Embryonic facial prominence (tissue), 1 donor: Measurements from ENCODE around the gene OTOS.

ENCODE experiments used
- DNase-seq: peaks from one replicate; pipeline ENCODE4 v3.0.0-alpha.2; 2016; ENCODE audit errors: extremely low spot score

OTOS gene

DNA sequence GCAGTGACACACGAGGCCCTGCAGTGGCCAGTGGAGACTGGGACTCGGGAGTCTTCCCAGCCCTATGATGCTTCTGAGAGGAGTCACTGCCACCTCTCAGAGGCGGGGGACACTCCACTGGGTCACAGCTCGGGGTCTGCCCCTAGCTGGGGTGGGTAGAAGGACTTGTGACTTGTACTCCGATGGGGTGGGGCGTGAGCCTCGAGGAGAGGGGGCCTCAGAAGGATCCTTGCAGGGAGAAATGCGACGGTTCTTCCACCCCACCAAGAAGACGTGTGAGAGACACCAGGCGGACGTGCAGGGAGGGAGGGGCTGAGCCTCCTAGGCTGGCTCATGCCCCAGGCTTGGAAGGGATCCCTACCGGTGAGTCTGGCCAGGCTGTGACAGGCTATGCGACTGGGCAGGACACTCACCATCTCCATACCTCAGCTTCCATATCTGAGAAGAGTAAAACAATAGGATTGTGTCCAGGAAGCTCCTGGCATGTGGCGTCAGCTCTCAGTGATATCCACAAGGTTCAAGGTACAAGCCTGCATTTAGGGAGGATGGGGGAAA lies 11.1 kb upstream of the OTOS start:
- DNase-seq, result no peak

- DNase-seq, result no peak
These were observed 9.7 kb upstream of the OTOS start for GRCh38 chr2:240149943-240150784.

GRCh38 chr2:240147911-240148587 lies 7.6 kb upstream of the OTOS start:
- no peak for DNase-seq

DNA sequence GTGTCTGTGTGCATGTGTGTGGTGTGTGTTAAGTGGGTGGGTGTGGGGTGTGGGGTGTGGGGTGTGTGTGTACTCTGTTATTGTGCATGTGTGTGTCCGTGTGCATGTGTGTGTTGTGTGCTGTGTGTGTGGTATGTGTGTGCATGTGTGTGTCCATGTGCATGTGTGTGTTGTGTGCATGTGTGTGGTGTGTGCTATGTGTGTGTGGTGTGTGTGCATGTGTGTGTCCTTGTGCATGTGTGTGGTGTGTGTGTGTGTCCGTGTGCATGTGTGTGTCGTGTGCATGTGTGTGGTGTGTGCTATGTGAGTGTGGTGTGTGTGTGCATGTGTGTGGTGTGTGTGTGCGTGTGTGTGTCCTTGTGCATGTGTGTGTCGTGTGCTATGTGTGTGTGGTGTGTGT lies 6.9 kb upstream of the OTOS start:
- DNase-seq, result no peak

DNA sequence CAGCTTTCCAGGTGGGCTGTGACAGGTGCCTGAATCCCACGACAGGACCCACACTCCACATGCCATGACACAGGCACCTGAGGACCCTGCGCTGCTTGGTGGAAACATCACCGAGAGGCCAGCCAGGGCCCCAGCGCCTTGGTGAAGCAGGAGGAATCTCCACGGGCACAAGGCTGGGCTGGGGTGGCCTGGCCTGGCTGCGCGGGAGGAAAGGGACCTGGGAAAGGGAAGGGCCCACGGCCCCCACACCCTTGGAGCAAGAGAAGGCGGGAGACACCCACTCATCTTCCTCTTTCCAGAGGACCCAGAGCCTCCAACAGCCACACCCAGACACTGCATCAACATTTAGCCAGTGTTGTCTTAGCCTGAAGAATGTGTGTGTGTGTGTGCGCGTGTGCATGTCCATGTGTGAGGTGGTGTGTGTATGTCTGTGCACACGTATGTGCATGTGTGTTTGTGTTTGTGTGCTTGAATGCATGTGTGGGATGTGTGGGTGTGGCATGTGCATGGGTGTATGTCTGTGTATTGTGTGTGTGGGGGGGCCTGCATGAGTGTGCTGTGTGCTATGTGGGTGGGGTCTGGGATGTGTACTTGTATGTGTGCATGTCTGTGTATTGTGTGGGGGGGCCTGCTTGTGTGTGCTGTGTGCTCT lies 6.3 kb upstream of the OTOS start:
- no peak for DNase-seq

GRCh38 chr2:240146141-240146561 lies 5.7 kb upstream of the OTOS start:
- no peak for DNase-seq

- DNase-seq, result no peak
These were observed 5.0 kb upstream of the OTOS start for GRCh38 chr2:240145461-240145860.

- no peak for DNase-seq
These were observed 4.3 kb upstream of the OTOS start for GRCh38 chr2:240144649-240145261.

DNA sequence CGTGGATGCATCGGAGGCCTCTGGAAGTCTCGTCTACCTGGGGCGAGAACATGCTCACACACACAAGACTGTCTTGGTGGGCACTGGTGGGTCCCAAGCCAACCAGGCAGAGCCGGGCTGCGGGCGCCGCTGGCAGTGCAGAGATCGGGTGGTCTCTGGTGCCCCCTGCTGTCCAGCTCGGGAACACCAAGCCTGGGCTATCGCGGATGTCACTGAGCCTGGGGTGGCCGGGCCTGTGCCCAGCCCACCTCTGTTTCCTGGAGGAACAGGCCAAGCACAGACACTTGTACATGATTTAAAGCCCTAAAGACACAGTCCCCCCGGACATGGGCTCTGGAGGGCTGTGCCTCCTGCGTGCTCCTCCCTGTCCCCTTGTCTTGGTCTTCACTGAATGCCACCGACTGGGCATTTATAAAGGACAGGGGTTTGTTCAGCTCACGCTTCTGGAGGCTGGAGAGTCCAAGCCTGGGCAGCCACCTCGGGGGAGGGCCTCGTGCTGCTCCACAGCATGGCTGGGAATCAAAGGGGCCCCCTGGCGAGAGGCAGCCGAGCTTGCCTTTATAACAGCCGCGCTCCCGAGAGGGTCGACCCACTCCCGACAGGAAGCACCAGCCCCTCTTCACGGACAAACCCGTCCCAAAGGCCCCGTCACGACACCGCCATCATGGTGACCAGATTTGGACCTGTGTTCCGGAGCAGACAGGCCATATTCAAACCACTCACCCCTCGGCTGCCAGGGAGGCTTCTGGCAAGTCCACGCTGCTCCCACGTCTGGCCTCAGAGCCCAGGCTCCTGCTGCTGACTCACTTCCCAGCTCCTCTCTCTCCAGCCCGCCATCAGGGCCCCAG lies 3.6 kb upstream of the OTOS start:
- DNase-seq, result peak; percentile 40

DNA sequence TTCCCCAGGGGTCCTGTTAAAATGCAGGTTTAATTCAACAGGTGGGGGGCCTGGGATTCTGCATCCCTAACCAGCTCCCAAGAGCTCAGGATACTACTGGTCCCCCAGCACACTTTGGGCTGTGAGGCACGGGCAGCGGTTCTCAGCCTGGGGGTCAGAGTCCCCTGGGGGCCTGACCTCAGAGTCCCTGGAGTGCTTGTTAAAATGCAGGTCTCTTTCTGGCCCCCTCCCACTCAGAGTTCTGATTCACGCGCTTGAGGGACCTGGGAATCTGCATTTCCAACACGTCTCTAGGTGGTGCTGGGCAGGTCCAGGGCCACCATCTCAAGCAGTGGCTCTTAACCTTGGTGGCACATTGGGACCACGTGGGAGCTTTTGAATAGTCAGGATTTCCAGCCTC lies 2.8 kb upstream of the OTOS start:
- DNase-seq, result no peak

- no peak for DNase-seq
These were observed 2.4 kb upstream of the OTOS start for GRCh38 chr2:240142859-240143258.

DNA sequence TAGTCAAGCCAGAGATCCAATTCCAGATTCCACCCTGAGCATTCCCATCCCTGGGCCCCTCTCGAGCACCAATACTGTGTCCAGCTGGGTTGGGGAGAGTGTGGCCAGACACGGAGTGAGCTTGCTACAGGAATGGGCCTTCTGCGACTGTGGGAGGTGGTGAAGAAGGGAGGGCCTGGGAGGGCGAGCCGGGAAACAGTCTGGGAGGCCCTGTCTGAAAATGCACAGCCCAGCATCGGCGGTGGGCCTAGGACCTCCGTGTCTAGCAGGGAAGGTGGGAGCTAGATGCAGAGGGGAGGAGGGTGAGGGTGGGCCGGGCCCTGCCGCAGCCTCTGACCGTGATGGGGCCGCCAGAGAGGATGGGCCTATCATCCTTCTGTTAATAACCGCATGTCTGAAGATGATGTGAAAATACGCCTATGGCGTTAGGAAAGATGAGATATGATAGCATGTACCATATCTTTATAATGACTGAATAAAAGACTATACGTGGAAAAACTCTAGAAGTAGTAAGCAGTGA lies 1.9 kb upstream of the OTOS start:
- DNase-seq, result no peak

DNA sequence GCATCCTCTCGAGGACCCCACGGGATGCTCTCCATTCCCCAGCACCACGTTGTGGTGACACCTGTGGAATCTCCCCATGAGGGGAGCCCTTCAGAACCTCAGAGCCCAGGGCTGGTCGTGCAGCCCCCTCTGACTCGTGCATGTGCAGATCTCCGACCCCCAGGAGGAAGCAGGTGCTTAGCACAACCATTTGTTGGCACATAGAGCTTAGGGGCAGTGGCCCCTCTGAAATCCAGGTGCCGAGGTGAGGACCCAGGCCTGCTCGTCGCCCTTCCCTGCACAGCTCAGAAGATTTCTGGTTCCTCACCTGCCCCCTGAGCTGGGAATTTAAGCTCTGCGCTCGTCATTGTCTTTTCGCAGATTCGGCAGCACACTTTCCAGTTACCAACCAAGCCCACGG lies 1.3 kb upstream of the OTOS start:
- no peak for DNase-seq

DNA sequence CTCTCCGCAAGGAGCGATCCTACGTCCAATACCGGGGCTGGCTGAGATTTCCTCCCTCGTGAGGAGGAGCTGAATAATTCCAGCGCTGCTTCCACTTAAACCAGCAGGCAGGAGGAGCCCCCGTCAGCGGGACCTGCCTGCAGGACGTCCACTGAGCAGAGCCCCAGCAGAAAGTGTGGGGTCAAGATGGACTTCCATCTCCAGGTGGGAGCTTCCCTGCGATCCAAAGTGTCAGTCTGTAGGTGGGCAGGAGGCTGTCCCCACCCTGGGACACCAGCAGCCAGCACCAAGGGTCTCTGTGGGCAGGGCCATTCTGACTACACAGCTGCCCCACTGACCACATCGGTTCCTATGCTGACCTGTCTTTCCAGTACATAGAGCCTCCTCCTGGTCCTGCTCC lies 462 bp upstream of the OTOS start:
- DNase-seq, result no peak

DNA sequence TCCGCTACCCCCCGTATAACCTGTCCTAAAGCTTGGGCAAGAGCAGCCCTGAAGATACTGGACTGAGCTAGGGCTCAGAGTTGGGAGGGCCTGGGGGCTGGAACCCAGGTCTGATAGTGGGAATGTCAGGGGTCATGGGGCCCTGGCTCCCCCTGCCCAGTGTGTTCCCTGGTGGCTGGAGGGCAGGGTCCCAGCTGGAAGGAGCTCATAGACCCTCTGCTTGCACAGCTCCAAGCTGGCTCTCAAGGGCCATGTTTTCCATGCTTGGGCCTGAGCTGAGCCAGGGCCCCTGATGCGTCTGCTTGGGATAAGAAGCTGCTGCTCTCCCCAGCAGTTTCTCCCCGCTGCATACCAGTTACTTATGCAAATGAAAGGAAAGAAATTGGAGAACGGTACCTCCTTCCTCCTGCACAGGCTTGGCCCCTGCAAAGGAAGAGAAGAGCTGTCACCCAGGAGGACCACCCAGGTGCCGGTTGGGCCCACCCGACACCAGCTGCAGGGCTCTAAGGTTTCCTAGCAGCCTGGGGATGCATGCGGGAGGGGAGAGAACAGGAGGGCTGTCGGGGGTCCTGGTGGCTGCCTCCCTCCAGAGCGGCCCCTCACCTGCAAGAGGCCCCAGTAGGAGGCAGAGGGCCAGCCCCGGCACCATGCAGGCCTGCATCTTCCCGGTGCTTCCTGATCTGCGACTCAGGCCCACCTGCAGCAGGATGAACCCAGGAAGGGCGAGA lies 628 bp downstream of the OTOS start:
- peak; percentile 20 for DNase-seq

- no peak for DNase-seq
These were observed 1.4 kb downstream of the OTOS start for GRCh38 chr2:240139011-240139441.

DNA sequence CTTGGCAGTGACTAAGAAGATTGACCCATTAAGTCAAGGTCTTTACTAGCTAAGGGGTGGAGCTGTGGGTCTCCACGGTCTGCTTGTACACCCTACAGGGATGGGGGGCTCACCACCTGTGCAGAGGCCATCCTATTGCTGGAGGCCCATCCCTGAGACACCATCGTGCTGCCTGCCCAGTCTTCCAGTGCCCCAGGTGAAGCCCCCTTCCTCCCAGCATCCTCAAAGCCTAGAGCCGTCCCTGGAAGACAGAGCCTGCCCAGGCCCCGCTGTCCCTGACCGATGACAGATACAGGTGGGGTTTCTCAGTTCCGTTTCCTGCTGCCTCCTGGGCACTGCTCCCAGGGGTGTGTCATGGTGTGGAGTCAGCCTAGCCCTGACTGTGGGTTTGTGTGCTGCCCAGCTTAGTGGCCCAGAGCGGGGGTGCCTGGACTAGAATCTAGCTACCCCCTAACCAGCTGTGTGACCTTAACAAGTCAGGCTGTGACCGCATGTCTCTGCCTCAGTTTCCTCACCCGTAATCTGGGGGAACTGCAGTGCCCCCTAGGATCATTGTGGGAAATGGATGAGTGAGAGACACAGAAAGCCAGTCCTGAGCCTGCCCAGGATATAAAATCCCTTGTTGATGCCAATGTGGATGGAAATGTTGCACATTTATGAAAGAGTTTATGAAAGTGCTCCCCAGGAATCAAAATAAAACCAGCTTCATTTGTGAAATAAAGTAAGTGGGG lies 2.0 kb downstream of the OTOS start:
- DNase-seq, result no peak

DNA sequence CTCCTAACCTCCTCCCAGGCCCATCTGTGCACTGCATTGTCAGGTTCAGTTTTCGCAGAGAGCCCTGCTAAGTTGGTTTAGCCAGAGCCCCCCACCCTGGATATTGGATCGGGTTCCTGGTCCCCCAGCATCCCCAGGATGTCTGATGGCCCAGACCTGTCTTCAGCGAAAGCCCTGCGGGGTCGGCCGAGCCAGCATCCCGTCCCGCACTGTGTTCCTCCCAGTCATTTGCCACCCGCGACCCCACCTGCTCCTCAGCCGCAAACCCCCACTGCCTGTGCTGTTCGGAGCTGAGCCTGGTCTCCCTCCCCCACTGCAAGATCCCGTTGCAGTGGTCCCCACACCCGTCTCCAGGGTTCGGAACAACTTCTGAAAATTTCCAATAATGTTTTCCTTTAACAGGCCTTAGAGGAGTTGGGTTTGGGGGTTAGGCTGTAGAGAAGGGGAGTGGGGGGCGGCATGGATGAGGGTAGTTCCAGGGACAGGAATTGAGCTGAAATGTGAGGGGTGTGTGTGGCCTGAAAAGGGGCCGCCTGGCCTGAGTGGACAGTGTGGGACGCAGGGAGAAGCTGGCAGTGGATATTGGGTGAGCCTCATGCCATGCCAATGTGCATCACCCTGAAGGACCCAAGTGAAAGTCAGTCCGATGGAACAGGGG lies 2.7 kb downstream of the OTOS start:
- no peak for DNase-seq
